ENCODE measurements around the gene CD74.

Gene CD74

DNA sequence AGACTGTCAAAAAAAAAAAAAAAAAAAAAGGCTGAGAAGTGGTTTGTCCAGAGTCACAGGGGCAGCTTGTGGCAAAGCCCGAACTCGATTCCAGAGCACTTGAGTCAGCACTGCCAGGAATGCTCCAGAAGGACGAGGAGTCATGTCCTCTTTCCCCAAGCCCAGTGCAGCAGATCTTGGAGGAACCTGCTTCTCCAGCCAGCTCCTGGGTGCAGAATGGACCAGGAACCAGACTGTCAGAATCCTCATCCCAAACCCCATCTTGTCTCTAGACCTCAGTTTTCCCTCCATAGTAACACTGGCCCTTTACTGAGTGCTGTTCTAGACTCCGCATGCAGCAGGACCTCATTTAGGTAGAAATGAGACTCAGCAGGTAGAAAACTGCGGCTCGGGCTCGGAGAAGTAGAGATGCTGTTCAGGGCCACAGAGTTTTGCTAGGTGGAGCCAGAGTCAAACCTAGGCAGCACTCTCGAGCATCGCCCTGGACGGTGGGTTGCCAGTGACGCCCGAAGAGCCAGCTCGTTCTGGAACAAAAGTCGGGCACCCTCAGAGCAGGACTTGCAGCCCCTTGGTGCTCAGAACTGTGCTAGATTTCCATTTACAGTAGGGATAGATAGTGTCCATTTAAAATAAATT lies 15.4 kb downstream of the CD74 start:
- no peak for DNase-seq (ENCODE audit: low read depth)

DNA sequence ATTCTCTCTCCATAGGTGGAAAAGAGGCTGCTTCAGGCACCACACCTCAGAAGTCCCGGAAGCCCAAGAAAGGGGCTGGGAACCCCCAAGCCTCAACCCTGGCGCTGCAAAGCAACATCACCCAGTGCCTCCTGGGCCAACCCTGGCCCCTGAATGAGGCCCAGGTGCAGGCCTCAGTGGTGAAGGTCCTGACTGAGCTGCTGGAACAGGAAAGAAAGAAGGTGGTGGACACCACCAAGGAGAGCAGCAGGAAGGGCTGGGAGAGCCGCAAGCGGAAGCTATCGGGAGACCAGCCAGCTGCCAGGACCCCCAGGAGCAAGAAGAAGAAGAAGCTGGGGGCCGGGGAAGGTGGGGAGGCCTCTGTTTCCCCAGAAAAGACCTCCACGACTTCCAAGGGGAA lies 16.4 kb downstream of the CD74 start:
- no peak for DNase-seq (ENCODE audit: low read depth)

DNA sequence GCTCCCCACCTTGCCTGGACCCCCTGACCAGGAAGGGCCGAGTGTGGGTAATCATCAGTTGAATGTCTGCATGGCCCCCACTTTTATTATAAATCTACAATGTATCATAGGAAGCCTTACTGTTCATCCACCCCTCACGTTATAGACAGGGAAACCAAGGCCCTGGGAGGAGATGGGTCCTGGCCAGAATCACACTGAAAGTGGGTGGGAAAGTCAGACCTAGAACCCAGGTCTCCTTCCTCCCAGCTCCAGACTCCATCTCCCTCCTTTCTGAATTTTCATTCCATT lies 17.1 kb downstream of the CD74 start:
- DNase-seq (ENCODE audit: low read depth) = no peak

DNA sequence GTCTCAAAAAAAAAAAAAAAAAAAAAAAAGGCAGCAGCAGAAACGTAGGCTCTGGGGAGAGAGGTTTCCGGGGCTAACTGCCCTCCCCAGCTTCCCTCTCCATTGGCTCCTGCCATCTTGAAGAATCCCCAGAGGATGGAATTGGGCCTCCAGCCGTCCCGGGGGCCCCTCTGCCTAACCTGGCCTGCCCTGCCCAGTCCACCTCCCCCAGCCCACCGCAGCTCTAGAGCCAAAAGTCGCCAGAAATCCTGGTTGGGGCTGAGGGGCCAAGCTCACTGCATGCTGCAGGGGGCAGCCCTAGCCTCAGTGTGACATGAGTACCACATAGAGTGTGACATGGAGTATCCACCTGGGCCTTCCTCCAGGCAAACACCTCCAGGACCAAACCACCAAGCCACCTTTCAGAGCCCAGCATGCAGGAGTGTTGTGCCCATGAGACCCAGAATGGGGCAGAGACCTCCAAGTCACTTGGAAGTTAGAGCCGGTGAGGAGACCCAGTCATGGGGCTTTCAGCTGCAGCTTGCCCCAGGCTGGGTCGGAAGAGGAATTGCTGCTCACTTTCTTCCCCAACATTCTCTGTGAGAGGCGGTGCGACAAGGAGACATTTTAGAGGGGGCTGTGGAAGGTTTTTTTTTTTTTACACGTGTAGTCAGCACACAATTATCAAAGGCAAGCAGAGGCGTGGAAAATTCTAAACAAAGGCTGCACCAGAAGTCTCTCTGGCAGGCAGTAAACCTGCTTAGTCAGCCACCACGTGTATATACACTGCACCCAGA lies 17.6 kb downstream of the CD74 start:
- no peak for DNase-seq (ENCODE audit: low read depth)

DNA sequence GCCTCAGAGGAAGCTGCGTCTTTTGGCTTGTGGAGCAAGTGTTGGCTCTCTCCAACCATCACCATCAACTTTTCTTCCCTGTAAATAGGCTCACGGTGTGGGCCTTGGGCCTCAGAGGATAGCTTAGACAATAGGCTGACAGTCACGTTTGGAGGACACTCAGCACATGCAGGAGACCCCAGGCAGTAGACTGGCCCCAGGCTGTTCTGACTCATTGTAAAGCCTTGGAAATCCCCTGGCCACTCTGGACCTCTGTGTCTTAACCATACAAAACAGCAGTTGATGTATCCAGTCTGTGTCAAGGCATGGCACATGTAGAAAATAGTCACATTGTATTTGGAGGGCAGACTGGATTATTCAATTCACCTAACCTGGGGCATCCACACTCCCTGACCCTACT lies 18.6 kb downstream of the CD74 start:
- no peak for DNase-seq (ENCODE audit: low read depth)

DNA sequence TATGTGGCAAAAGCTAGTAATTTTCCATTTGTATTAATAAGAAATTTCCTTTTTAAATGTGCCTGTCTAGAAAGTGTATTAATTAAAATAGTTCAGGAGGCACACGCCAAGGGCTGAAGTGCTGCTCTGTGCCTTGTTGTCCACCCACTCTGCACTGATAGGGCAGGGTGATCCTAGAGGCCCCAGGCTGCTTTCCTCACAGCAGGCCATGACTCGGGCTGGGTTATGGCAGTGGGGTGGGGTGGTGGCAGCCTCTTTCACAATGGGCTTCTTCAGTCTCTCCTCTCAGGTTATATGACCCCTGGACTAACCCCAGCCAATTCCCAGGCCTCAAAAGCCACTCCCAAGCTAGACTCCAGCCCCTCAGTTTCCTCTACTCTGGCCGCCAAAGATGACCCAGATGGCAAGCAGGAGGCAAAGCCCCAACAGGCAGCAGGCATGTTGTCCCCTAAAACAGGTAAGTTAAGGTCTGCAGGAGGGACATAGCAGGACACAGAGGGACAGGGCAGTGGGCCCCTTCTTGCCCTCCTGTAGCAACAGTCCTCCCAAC lies 19.5 kb downstream of the CD74 start:
- DNase-seq (ENCODE audit: low read depth) = no peak

DNA sequence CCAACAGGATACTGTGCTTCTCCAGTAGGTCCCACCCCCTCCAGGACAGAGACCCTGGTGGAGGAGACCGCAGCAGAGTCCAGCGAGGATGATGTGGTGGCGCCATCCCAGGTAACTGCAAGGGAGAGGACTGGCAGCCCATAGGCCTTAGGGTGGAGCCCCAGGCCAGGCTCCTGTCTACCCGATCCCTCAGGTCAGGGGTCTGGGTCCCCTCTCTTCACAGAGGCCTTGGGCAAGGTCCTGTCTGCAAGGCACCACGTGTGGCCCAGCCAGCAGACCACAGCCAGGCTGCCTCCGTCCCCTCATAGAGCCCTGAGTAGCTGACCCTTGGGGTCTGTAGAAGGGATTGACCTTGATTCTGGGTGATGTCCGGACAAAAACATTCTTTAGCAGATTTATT lies 20.0 kb downstream of the CD74 start:
- no peak for DNase-seq (ENCODE audit: low read depth)

DNA sequence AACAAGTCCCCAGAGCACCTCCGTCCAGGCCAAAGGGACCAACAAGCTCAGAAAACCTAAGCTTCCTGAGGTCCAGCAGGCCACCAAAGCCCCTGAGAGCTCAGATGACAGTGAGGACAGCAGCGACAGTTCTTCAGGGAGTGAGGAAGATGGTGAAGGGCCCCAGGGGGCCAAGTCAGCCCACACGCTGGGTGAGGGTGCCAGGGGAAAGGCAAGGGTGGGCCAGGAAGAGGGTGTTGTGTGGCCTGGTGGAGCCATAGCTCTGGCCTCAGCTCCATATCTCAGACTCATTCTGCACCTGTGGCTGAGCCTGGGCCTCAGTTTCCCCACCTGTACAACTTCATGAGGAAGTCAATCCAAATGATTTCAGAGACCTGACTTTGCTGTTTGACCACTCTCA lies 20.7 kb downstream of the CD74 start:
- no peak for DNase-seq (ENCODE audit: low read depth)

DNA sequence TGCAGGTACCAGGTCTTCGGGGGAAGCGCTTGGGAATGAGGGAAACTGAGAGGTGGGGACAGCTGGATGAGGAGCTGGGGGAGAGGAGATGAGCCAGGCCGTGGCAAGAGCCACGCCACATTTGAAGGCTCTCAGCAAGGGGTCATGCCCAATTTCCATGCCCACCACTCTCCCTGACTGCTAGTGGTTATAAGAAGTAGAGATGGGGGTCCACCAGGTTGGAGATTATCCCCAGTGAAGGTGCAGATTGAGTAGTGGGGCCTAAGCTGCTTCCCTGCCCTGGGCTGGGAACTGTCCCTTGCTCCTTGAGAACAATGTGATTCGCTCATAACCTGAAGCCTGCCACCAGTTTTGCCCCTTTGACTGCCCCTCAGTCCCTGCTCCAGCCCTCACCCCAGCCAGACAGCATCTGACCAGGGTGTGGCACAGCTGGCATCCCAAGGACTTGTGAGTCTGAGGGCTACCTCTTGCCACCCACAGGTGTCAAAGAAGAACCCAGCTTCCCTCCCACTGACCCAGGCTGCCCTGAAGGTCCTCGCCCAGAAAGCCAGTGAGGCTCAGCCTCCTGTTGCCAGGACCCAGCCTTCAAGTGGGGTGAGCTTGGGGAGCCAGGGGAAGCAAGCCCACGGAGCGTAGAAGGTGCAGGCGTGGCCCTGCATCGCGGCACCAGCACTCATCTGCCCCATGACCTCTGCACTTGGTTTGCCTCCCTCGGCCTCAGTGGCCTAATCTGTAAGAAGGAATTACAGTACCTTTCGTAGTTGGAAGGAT lies 21.5 kb downstream of the CD74 start:
- DNase-seq (ENCODE audit: low read depth) = no peak

DNA sequence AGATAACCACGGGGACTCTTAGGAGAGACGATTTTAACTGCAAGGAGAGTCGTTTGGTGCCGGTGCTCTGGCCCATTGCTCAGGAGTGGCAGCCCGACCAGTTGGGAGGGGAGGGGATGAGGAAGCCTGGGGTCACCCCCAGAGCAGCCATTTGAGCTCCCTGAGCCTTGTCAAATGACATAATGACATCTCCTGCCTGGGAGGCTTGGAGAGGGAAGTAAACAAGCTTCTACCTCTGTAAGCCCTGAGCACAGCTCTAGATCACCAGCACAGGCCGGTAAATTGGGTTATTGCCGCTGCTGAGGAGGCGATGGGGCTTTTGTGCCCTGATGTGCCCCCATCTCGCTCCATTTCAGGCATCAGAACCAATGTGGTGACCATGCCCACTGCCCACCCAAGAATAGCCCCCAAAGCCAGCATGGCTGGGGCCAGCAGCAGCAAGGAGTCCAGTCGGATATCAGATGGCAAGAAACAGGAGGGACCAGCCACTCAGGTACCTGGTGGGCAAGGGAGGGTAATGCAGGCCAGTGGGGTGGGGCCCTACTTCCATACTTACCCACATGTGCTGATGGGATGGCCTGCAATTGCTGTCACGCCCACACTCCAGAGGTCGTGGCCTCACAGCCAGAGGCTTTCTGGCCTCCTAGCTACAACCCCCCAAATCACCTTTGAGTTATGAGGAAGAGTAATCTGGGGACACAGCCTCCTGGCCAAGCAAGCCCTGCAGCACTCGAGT lies 23.0 kb downstream of the CD74 start:
- no peak for DNase-seq (ENCODE audit: low read depth)

DNA sequence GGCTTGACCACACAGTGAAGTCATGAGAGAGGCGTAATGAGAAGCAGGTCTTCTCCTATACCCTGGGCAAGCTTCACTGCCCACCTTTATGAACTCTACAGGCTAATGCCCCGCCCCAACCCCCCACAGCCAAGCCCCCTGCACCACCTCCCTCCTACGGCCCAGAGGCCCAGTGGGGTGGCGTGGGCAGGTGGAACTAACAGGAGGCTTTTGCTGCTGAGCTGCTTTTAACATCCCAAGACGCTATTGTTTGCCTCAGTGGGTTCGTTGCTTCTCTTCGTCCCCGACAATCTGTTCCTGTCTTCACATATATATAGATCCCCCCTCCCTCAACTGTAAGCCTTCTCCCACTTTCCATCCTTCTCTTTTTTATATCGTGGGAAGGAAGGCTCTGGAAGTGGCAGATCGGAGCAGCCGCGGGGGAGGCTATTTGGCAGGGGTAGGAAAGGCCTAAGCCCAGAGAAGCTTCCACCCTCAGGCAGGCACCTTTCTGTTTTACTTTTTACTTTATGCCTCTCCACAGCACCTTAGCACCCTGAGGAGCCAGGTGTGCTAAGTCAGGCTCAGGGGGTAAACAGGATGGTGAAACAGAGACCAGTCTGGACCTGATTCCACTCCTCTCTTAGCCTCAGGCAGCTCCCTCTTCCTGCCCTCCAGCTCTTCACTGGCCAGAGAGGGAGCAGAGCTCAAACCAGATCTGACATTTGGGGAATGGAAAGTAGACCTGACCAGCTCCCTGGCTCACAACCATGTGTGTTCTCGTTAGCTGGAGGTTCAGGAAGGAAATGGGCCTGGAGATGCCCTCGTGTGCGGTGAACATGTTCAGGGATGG lies 26.5 kb downstream of the CD74 start:
- DNase-seq (ENCODE audit: low read depth) = no peak

DNA sequence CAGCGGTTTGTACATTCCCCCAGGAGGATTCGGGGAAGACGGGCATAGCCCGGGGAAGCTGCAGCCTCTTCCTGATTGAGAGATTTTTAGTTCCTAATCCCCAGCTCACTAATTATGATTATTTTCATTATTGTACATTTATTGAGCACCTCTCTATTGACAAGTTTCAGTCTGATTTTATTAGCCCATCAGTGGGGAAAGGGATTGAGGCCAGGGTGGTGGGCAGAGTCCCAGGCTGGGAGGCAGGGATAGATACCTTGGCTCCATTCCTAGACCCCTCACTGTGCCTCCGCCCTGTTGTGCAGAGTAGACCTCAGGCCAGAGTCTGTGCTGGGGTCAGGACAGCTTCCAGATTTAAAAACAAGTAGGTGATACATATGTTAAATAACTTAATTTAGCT lies 28.0 kb downstream of the CD74 start:
- DNase-seq (ENCODE audit: low read depth) = no peak

DNA sequence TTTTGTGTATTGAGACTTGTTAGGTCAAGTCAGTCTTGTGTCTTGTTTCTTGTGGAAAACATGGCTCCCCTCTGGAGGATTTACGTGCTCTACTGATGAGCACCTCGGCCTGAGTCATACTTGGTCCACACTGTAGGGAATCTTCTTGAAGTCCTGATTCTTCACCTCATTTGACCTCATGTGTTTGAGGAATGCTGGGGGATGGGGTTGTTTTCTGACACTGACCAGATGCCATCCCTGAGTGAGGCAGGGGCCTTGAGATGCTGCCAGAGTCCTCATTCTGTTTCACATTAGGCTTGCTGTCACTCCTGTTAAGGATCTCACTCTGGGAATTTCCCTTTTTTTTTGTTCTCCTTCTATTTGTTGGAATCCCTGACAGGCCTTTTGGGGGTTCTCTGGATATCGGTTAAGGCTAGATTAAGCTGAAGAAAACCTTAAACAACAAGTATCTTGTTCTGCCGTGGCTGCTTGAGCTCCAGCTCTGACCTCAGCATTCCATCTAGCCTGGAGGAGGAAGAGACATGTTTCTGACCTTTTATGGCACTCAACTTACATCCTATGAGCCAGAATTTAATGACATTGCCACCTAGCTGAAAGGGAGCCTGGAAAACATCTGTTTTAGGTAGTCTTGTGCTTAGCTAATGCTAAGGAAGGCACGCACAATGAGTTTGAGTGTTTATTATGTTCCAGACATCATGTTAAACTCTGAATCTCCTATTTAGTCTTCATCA lies 34.6 kb downstream of the CD74 start:
- DNase-seq (ENCODE audit: low read depth) = no peak

DNA sequence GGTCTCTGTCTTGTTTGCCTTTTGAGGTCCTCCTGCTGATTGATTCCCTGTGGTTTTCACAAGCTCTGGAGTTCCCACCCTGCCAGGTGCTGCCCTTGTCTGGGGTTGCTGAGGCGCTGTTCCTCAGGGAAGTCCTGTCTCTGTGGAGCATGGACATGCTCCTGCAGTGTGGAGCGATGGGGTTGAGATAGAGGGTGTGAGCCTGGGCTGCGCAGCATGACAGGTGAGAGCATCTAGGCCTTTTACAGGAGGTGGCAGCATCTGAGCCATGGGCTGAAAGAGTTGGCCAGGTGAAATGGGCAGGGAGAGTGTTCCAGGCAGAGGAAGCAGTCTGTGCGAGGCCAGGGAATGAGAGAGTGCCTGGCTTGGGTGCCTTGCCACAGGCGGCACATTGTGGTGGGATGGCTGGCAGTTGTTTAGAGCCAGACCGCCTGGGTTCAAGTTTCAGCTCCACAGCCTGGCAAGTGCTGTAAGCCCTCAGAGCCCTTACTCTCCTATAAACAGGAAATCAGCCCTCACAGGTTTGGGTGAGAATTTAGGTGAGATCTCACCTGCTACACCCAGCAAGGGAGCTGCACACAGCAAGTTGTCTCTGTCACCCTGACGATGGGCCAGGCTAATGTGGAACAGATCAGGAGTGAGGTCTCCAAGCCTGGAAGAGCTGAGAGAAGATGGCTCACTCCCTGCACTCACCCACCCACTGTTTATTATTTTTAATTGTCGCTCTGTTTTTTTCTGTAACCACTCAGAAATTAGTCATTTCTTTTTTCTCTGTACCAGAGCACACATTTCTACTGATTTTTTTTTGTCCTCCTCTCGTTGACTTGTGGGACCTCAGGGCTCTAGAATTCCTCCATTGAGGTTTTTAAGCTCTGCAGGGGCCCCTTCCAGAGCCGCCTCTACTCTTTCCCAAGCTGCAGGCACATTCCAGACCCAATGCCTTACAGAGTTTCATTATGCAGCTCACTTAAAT lies 35.6 kb downstream of the CD74 start:
- DNase-seq (ENCODE audit: low read depth) = no peak

DNA sequence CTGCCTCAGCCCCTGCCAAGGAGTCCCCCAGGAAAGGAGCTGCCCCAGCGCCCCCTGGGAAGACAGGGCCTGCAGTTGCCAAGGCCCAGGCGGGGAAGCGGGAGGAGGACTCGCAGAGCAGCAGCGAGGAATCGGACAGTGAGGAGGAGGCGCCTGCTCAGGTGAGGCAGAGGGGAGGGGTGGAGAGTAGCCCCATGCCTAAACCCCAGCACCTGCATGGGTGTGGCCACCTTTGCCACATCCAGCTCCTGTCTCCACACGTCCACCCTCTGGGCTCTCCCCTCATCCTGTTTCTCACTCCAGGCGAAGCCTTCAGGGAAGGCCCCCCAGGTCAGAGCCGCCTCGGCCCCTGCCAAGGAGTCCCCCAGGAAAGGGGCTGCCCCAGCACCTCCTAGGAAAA lies 38.1 kb downstream of the CD74 start:
- no peak for DNase-seq (ENCODE audit: low read depth)

DNA sequence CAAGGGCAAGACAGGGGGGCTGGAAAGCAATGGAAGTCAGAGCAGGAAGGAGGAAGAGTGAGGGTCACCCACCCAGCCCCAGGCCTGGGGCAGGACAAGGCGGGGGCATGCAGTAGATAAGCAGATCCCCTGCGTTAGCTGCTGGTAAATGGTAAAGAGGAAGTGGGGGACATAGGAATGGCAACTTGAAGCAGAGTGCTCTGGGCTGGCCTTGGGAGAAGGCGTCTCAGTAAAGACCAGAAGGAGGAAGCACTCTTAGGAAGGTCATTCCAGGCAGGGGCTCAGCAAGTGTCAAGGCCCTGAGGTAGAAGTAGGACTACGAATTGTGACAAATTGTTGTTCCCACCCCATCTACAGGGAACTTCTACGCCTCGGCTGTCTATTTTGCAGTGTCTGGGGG lies 40.1 kb downstream of the CD74 start:
- DNase-seq (ENCODE audit: low read depth) = no peak

DNA sequence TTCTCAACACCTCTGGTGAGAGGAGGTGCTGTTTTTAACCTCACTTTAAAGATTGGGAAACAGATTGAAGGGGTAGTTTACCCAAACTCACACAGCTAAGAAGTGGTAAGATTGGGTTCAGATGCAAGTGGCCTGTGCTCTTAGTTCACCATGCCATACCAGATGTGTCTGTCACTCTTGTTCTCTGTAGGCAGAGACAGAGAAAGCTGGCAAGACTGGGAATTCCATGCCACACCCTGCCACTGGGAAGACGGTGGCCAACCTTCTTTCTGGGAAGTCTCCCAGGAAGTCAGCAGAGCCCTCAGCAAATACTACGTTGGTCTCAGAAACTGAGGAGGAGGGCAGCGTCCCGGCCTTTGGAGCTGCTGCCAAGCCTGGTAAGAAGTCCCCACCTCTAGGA lies 44.2 kb downstream of the CD74 start:
- DNase-seq (ENCODE audit: low read depth) = no peak

DNA sequence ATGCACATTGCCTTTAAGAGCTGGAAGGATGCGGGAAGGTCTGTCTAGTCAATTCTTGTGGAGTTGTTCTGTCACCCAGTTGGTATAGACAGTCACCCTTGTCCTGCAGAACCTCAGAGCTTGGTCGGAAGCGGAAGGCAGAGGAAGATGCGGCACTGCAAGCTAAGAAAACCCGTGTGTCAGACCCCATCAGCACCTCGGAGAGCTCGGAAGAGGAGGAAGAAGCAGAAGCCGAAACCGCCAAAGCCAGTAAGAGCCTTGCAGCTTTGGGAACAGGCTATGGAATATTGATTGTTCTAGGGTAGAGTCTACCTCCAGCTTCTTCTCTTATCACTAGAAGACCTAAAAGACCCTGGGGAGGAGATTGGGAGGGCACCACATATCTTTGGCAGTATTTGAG lies 48.7 kb downstream of the CD74 start:
- DNase-seq (ENCODE audit: low read depth) = no peak

DNA sequence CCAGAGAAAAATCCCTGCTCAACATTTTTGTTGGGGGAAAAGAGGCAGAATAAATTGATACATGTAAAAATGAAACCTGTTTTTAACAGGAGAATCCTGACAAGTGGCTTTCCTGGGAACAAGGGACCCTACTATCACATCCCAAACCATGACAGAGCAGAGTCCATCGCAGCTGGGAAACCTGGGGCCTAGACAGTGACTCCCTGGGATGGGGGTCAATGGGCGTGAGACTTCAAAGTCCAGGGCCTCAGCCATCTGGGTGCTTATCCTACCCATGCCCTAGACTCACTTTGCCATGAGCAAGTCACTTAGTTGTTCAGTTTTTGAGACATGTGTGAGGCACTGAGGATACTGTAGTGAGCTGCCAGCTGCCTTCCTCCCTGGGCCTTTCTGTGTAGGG lies 49.5 kb downstream of the CD74 start:
- no peak for DNase-seq (ENCODE audit: low read depth)

DNA sequence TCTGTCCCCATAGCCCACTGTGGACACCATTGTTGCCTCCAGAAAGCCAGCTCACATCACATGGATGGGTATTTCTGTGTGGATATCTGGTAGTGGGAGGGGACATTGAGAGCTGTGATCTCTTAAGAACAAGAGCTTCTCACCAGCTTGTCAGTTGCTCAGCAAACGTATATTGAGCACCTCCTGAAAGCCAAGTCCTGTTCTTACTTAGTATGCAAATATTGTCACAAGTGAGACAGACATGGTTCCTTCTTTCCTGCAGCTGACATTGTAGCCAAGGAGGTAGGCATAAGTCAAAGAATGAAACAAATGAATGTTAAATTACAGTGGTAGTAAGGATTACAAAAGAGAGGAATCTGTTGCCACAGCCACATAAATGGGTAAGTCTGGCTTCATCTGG lies 51.4 kb downstream of the CD74 start:
- no peak for DNase-seq (ENCODE audit: low read depth)
